H1 (cell line): ENCODE results near the gene SPRYD3. TPM values are rescaled to one million over a fixed set of nuclear protein-coding genes. Genes with fewer than 3 reads are reported as not detected.

Source experiments
- CTCF ChIA-PET: fragments of 300-600 bp; sonication (Branson Sonifier 250); formaldehyde crosslinking; loops from one replicate; lab custom pipeline; 2021; ENCODE audit not compliant: partially characterized antibody; lab: Charles Lee
- POLR2A ChIA-PET: fragments of 300-600 bp; sonication (Branson Sonifier 250); formaldehyde crosslinking; loops from one replicate; lab custom pipeline; 2021; ENCODE audit warnings: inconsistent platforms; ENCODE audit not compliant: partially characterized antibody; lab: Charles Lee
- DNase-seq, 2 experiments: peaks; one replicate each; pipeline versions ENCODE4 v3.0.0 to v3.0.0-alpha.2; 2010 to 2022; ENCODE audit warnings: low spot score in 2 of 2, low read depth in 1 of 2, mixed read lengths in 1 of 2
- FAIRE-seq: peaks from 2 replicates; lab custom pipeline; 2011; peaks lifted over from hg19 to GRCh38; lab: Jason Lieb, UNC
- H2AFZ ChIP-seq: 2 replicates; pipeline ENCODE4 v1.8.1; 2012; ENCODE audit warnings: low read length, inconsistent platforms
- H2AK5ac ChIP-seq: 2 replicates; pipeline ENCODE4 v1.6.1; 2013; ENCODE audit warnings: low read depth, low read length
- H2BK120ac ChIP-seq: replicated peaks from 2 replicates; pipeline ENCODE3; 2013; ENCODE audit warnings: low read depth, low read length, inconsistent platforms
- H2BK12ac ChIP-seq: 2 replicates; pipeline ENCODE4 v1.6.1; 2013; ENCODE audit warnings: low read depth, low read length
- H2BK15ac ChIP-seq: 2 replicates; pipeline ENCODE4 v1.6.1; 2013; ENCODE audit warnings: low read length
- H2BK20ac ChIP-seq: 2 replicates; pipeline ENCODE4 v1.6.1; 2013; ENCODE audit warnings: low read length
- H2BK5ac ChIP-seq: 2 replicates; pipeline ENCODE4 v1.6.1; 2013; ENCODE audit warnings: low read depth, low read length
- H3K14ac ChIP-seq: 2 replicates; pipeline ENCODE4 v1.6.1; 2013; ENCODE audit warnings: inconsistent platforms; ENCODE audit not compliant: insufficient read length
- H3K18ac ChIP-seq: 2 replicates; pipeline ENCODE4 v1.6.1; 2013; ENCODE audit warnings: low read length; ENCODE audit errors: extremely low read depth
- H3K23ac ChIP-seq: 2 replicates; pipeline ENCODE4 v1.6.1; 2013; ENCODE audit warnings: inconsistent platforms; ENCODE audit not compliant: insufficient read length
- H3K23me2 ChIP-seq: 2 replicates; pipeline ENCODE4 v1.6.1; 2013; ENCODE audit warnings: low read depth, low read length
- H3K27ac ChIP-seq: 2 replicates; pipeline ENCODE4 v1.6.1; 2011; ENCODE audit warnings: low read depth, low read length, inconsistent platforms
- H3K27me3 ChIP-seq, 4 experiments: replicated peaks in 1 of 4; 1 replicate in 1 of 4; 2 replicates in 3 of 4; pipeline versions ENCODE4 v1.6.1 to v1.8.1; 2011 to 2013; ENCODE audit warnings: low read length in 3 of 4, mild to moderate bottlenecking in 3 of 4, inconsistent platforms in 2 of 4, mixed read lengths in 2 of 4, moderate library complexity in 1 of 4; ENCODE audit not compliant: control insufficient read depth in 3 of 4, insufficient read depth in 3 of 4; ENCODE audit errors: extremely low read depth in 1 of 4
- H3K36me3 ChIP-seq, 4 experiments: 2 replicates each; pipeline versions ENCODE4 v1.6.1 to v1.8.1; 2011 to 2013; ENCODE audit warnings: mild to moderate bottlenecking in 4 of 4, low read length in 3 of 4, moderate library complexity in 2 of 4, control low read depth in 1 of 4, inconsistent platforms in 1 of 4; ENCODE audit not compliant: insufficient read depth in 4 of 4, control insufficient read depth in 2 of 4
- H3K4ac ChIP-seq: replicated peaks from 2 replicates; pipeline ENCODE3; 2013; ENCODE audit warnings: low read length, low read depth, mixed read lengths, inconsistent platforms; ENCODE audit not compliant: insufficient read length
- H3K4me1 ChIP-seq, 4 experiments: replicated peaks in 1 of 4; 1 replicate in 1 of 4; 2 replicates in 3 of 4; pipeline versions ENCODE4 v1.6.1 to v1.8.1; 2011 to 2013; ENCODE audit warnings: low read length in 3 of 4, inconsistent platforms in 2 of 4, mixed read lengths in 1 of 4; ENCODE audit not compliant: insufficient read depth in 4 of 4, control insufficient read depth in 3 of 4
- H3K4me2 ChIP-seq, 2 experiments: 2 replicates each; pipeline versions ENCODE4 v1.6.1 to v1.8.1; 2011 to 2013; ENCODE audit warnings: low read depth in 2 of 2, low read length in 2 of 2, control low read depth in 1 of 2, inconsistent platforms in 1 of 2, mild to moderate bottlenecking in 1 of 2; ENCODE audit not compliant: insufficient read depth in 1 of 2
- H3K4me3 ChIP-seq, 4 experiments: fragments of 200-600, 300-600 bp in 1 of 4; sonication (generic), shearing (Covaris generic), sonication (Bioruptor Twin) in 1 of 4; 2 replicates each; pipeline versions ENCODE4 v1.5.1 to v1.8.1; 2011 to 2016; ENCODE audit warnings: low read length in 4 of 4, low read depth in 3 of 4, control low read depth in 2 of 4, inconsistent platforms in 2 of 4, mild to moderate bottlenecking in 2 of 4, mixed read lengths in 1 of 4, moderate library complexity in 1 of 4; ENCODE audit not compliant: insufficient read depth in 2 of 4; ENCODE audit errors: extremely low read depth in 1 of 4
- H3K56ac ChIP-seq: replicated peaks from 2 replicates; pipeline ENCODE3; 2013; ENCODE audit warnings: low read depth, mild to moderate bottlenecking, mixed read lengths, low read length, inconsistent platforms; ENCODE audit not compliant: insufficient read length
- H3K79me1 ChIP-seq: 2 replicates; pipeline ENCODE4 v1.6.1; 2013; ENCODE audit warnings: low read depth, low read length, control low read depth
- H3K79me2 ChIP-seq, 2 experiments: 2 replicates each; pipeline versions ENCODE4 v1.6.1 to v1.8.1; 2012 to 2013; ENCODE audit warnings: low read length in 2 of 2, mild to moderate bottlenecking in 2 of 2, inconsistent platforms in 1 of 2; ENCODE audit not compliant: insufficient read depth in 2 of 2, control insufficient read depth in 1 of 2
- H3K9ac ChIP-seq, 4 experiments: replicated peaks in 1 of 4; 1 replicate in 1 of 4; 2 replicates in 3 of 4; pipeline versions ENCODE4 v1.6.1 to v1.8.1; 2011 to 2013; ENCODE audit warnings: low read depth in 3 of 4, low read length in 3 of 4, control low read depth in 2 of 4, mild to moderate bottlenecking in 2 of 4, moderate library complexity in 2 of 4, inconsistent platforms in 1 of 4; ENCODE audit errors: extremely low read depth in 1 of 4
- H3K9me3 ChIP-seq, 2 experiments: 2 replicates each; pipeline versions ENCODE4 v1.6.1 to v1.8.1; 2012 to 2013; ENCODE audit warnings: mild to moderate bottlenecking in 2 of 2, moderate library complexity in 2 of 2, control low read depth in 1 of 2, inconsistent platforms in 1 of 2, low read depth in 1 of 2, low read length in 1 of 2, mixed read lengths in 1 of 2; ENCODE audit not compliant: insufficient read depth in 2 of 2
- H4K20me1 ChIP-seq, 2 experiments: replicated peaks in 1 of 2; 2 replicates each; pipeline versions ENCODE3 to v1.8.1; 2011 to 2013; ENCODE audit warnings: inconsistent platforms in 2 of 2, low read length in 2 of 2, mild to moderate bottlenecking in 1 of 2; ENCODE audit not compliant: insufficient read depth in 2 of 2, control insufficient read depth in 1 of 2
- H4K5ac ChIP-seq: 2 replicates; pipeline ENCODE4 v1.6.1; 2013; ENCODE audit warnings: low read length, low read depth, mixed read lengths, inconsistent platforms; ENCODE audit not compliant: insufficient read length
- H4K8ac ChIP-seq: 2 replicates; pipeline ENCODE4 v1.8.0; 2013; ENCODE audit warnings: mild to moderate bottlenecking, moderate library complexity, low read length, inconsistent platforms; ENCODE audit not compliant: insufficient read depth; ENCODE audit errors: extremely low read depth
- H4K91ac ChIP-seq: replicated peaks from 2 replicates; pipeline ENCODE3; 2013; ENCODE audit warnings: low read length, mixed read lengths, inconsistent platforms; ENCODE audit not compliant: insufficient read length
- HDAC2 ChIP-seq, 2 experiments: fragments of 300-600 bp in 1 of 2; sonication (generic) in 1 of 2; IDR thresholded peaks; 2 replicates each; pipeline ENCODE4 v1.6.1; 2011 to 2012; ENCODE audit warnings: low read depth in 2 of 2, low read length in 2 of 2, mild to moderate bottlenecking in 2 of 2, moderate library complexity in 2 of 2, borderline replicate concordance in 1 of 2, inconsistent platforms in 1 of 2
- SAP30 ChIP-seq: fragments of 300-600 bp; sonication (generic); IDR thresholded peaks from 2 replicates; pipeline ENCODE4 v1.7.1; 2012; ENCODE audit warnings: low read length, moderate library complexity, mild to moderate bottlenecking, inconsistent platforms; ENCODE audit not compliant: insufficient read depth, insufficient replicate concordance
- WGBS, 2 experiments: shearing (Covaris generic) in 1 of 2; methylation state at CpG; one replicate each; pipeline versions ENCODE4 v1.1.6 to v1.1.7; 2013 to 2015; ENCODE audit warnings: low lambda C conversion rate in 2 of 2, mixed read lengths in 2 of 2, inconsistent platforms in 1 of 2, low coverage in 1 of 2, missing lambda C conversion rate in 1 of 2; ENCODE audit not compliant: insufficient replicate concordance in 2 of 2, insufficient coverage in 1 of 2, insufficient read length in 1 of 2; ENCODE audit errors: extremely low coverage in 1 of 2, missing lambda C conversion rate in 1 of 2; 5-methylcytosine and 5-hydroxymethylcytosine counted together
- polyA plus RNA-seq, 7 experiments: library from polyadenylated mRNA; depleted of rRNA in 3 of 7; stranded (reverse) in 5 of 7; unstranded in 2 of 7; fragments of >200 nt in 5 of 7; fragments of 200-250 nt in 2 of 7; gene quantifications; 1 replicate in 5 of 7; 2 replicates in 1 of 7; 4 replicates in 1 of 7; pipeline versions ENCODE4 v1.2.1 to v1.2.3, GENCODE V29; 2011 to 2013; ENCODE audit warnings: missing spikeins in 2 of 7, mixed read lengths in 2 of 7
- total RNA-seq: library from RNA; stranded (reverse); fragmentation: NEBNext Ultra II Directional; extraction: Animal tissue kit (Norgen Biotek cat#: 25700); gene quantifications from 2 replicates; pipeline ENCODE4 v1.2.1, GENCODE V29; 2021

The SPRYD3 gene
- total and polyA plus RNA-seq, 2 of the 8 experiments (the other 6 are each of a cell fraction or from before 2014, with no cell fraction given): 6.8 to 8.0 TPM

DNA sequence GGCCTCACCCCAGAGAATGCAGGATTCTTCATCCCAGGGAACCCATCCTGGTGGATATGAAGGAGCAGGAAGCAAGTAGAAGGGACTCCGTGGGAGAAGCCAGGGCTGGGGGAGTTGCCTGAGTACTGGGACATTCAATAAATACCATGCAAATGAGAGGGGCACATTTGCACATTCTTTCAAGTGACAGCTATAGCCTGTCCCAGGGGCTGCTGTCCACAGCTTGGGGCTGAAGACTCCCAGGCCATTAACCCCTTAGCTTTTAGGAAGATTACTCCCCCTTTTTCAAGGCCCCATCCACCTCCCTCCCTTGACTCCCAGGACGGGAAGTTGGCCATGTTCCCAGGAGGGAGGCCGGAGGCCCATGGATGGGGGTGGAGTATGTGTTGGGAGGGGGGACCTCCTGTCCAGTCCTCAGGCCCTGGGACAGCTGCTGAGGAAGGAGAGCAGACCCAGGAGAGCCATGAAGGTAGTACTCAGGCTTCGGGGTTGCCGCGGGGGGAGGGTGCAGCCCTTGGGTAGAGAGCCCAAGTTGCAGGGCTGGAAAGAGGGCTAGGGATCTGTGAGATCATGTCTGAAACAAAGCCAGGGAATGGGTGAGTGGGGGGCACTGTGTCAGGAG lies 30.3 kb downstream of the SPRYD3 start:
- Histone ChIP-seq H3K9ac (no peak overlapping the region), H4K8ac (no peak overlapping the region), H2BK5ac (peak overlapping the region; percentile 87; the same call in 1 of the 2 replicates)
- TF ChIP-seq HDAC2 (IDR thresholded peaks at IDR 0.05; ENCODE audit: borderline replicate concordance in 1 of 2, low read depth in 2 of 2, low read length in 2 of 2) (peak in 1 of 2 experiments; percentile 31; a peak in 2 of 4 replicates), SAP30 (peak; percentile 98)

More for the DNA sequence above, 30.3 kb downstream of the SPRYD3 start:
- Histone ChIP-seq H3K27ac (no peak overlapping the region), H3K56ac (no peak overlapping the region), H4K5ac (no peak overlapping the region), H4K91ac (peak overlapping the region; percentile 19), H4K20me1 (peaks cover 12 to 24% of the 10 kb centered on the region in 2 experiments), H3K14ac (no peak overlapping the region), H3K36me3 (peaks cover 0 to 5% (median 0%) of the 10 kb centered on the region in 4 experiments; a peak in 1 of 8 replicates), H2AK5ac (no peak overlapping the region), H3K27me3 (peaks cover 0 to 20% (median 16%) of the 10 kb centered on the region in 4 experiments; a peak in 6 of 7 replicates), H3K23ac (no peak overlapping the region), H3K79me2 (no peaks in the 10 kb centered on the region), H3K4me1 (peaks cover 29 to 74% (median 55%) of the 10 kb centered on the region in 4 experiments), H2AFZ (no peak overlapping the region), H3K4me2 (peak overlapping the region; percentile 78 to 98), H3K79me1 (peaks cover 10% of the 10 kb centered on the region; the same call in 1 of the 2 replicates), H3K9me3 (no peaks in the 10 kb centered on the region), H2BK120ac (no peak overlapping the region), H3K4ac (no peak overlapping the region), H2BK20ac (no peak overlapping the region), H2BK15ac (no peak overlapping the region; the same call in 1 of the 2 replicates), H3K4me3 (peak overlapping the region in 3 of 4 experiments; percentile 2 to 58 (median 19); a peak in 4 of 8 replicates), H3K23me2 (peaks cover 28% of the 10 kb centered on the region), H3K18ac (no peak overlapping the region; the same call in 1 of the 2 replicates), H2BK12ac (peak overlapping the region; percentile 99; the same call in 1 of the 2 replicates)
- CTCF ChIA-PET: interaction anchor here (0.5 to 15.7 kb wide), 18 partner anchors 11 to 903 kb away, joined by 3 to 258 read pairs (median 4); partner anchors contain the start of gene SOAT2
- no peak for FAIRE-seq
- no peak for DNase-seq
- POLR2A ChIA-PET: interaction anchor here (0.8 to 35.6 kb wide), 9 partner anchors 10 to 164 kb away, joined by 3 to 711 read pairs (median 4); partner anchors contain the start of gene EIF4B
- WGBS, 2 experiments: 18% methylated on average over 6 of the region's 6 CpGs; no CpG with 5 or more reads in 1 of the 2 experiments
